Brain microvascular endothelial cell (primary cell): ENCODE data around the gene ARL14EP.

ENCODE experiments used
- DNase-seq: peaks from one replicate; pipeline ENCODE4 v3.0.0-alpha.2; 2020
- H3K27ac ChIP-seq: fragments of 250-450 bp; sonication (Bioruptor Pico); 2 replicates; pipeline ENCODE4 v1.5.1; 2020; ENCODE audit warnings: mild to moderate bottlenecking, moderate library complexity
- H3K27me3 ChIP-seq: fragments of 250-450 bp; sonication (Bioruptor Pico); replicated peaks from 2 replicates; pipeline ENCODE4 v1.5.1; 2020; ENCODE audit warnings: mild to moderate bottlenecking
- H3K36me3 ChIP-seq: fragments of 250-450 bp; sonication (Bioruptor Pico); replicated peaks from 2 replicates; pipeline ENCODE4 v1.5.1; 2020; ENCODE audit warnings: mild to moderate bottlenecking
- H3K4me3 ChIP-seq: 2 replicates; pipeline ENCODE4 v1.5.1; 2011; ENCODE audit warnings: low read depth, mild to moderate bottlenecking, control low read depth, low read length, moderate library complexity
- CTCF ChIP-seq: IDR thresholded peaks from 2 replicates; pipeline ENCODE4 v1.5.1; 2011; ENCODE audit warnings: low read depth, mild to moderate bottlenecking, moderate library complexity, low read length, control low read depth, inconsistent platforms; ENCODE audit errors: missing control alignments
- in situ Hi-C: cut with HindIII; loops from 2 replicates; pipeline ENCODE4 v1.10.0; 2017; ENCODE audit warnings: low sequenced_read_pairs, low pct_ligation_motif_present

The ARL14EP gene

GRCh38 chr11:30322826-30323710 lies at the start of gene ARL14EP:
Gene ARL14EP (plus strand): TSS chr11:30323104. CDS start chr11:30330949, 7,845 bp downstream.
- Histone ChIP-seq H3K27ac (peak within 1 kb of the TSS; percentile 89), H3K36me3 (no peaks in the 10 kb centered on the region), H3K4me3 (peak within 1 kb of the TSS; percentile 84), H3K27me3 (no peaks in the 10 kb centered on the region)
- peak; percentile 94 for DNase-seq
- no peak for TF ChIP-seq CTCF
- in situ Hi-C loops: no loop called here

- Histone ChIP-seq H3K27me3 (no peaks in the 10 kb centered on the region), H3K4me3 (no peak overlapping the region), H3K27ac (no peak overlapping the region), H3K36me3 (no peaks in the 10 kb centered on the region)
- no peak for TF ChIP-seq CTCF
- in situ Hi-C loops: no loop called here
- no peak for DNase-seq
Observed at GRCh38 chr11:30277176-30277575, 45.7 kb upstream of the ARL14EP start.

GRCh38 chr11:30279796-30280195 lies 43.1 kb upstream of the ARL14EP start:
- in situ Hi-C loops: no loop called here
- no peak overlapping the region for H3K4me3 ChIP-seq
- no peaks in the 10 kb centered on the region for H3K36me3 ChIP-seq
- TF ChIP-seq CTCF: no peak
- no peak for DNase-seq
- H3K27ac ChIP-seq: no peak overlapping the region
- no peaks in the 10 kb centered on the region for H3K27me3 ChIP-seq

- in situ Hi-C loops: no loop called here
- no peak for TF ChIP-seq CTCF
- Histone ChIP-seq H3K4me3 (no peak overlapping the region), H3K27me3 (no peaks in the 10 kb centered on the region), H3K27ac (no peak overlapping the region), H3K36me3 (no peaks in the 10 kb centered on the region)
- DNase-seq: no peak
Observed at GRCh38 chr11:30281476-30282288, 41.2 kb upstream of the ARL14EP start.

- Histone ChIP-seq H3K27me3 (no peaks in the 10 kb centered on the region), H3K4me3 (no peak overlapping the region), H3K27ac (no peak overlapping the region), H3K36me3 (no peaks in the 10 kb centered on the region)
- TF ChIP-seq CTCF: no peak
- in situ Hi-C loops: no loop called here
- DNase-seq: no peak
Observed at GRCh38 chr11:30282289-30282631, 40.6 kb upstream of the ARL14EP start.
